Fibroblast of upper back skin (primary cell): ENCODE measurements around the gene CABYR.

Experiments
- DNase-seq: peaks from one replicate; pipeline ENCODE4 v3.0.0-alpha.2; 2013

Gene CABYR

DNA sequence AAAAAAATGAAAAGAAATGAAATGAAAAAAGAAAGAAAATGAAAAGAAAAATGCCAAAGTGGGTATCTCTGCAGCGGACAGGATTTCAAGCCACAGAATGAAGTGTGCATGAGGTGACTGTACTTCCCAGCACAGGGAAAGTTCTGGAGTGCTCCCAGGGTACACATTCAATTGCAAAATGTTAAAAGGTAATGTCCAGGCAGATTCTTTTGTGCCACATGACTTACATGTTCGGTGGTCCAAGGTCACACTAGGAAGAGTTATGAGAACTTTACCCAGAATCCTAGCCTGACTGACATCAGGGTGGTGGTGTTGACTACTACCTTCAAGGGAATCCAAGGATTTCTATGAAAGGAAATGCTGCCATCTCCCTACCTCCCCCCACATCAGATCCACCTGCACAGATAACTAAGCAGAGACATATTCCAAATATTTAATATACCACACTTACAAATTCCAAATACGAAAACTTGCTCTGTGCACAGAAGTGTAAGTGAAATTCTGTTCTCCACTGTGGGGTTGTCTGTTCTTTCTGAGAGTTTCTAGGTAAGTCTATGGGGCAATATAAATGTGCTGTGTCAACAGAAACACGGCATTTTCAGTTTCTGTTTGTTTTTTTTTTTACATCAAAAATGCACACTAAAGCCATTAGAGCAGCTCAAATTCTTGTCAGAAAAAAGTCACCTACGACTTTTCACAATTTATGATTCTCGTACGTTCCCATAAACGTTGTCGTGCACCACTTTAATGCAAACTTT lies 56.6 kb downstream of the CABYR start:
- no peak for DNase-seq

DNA sequence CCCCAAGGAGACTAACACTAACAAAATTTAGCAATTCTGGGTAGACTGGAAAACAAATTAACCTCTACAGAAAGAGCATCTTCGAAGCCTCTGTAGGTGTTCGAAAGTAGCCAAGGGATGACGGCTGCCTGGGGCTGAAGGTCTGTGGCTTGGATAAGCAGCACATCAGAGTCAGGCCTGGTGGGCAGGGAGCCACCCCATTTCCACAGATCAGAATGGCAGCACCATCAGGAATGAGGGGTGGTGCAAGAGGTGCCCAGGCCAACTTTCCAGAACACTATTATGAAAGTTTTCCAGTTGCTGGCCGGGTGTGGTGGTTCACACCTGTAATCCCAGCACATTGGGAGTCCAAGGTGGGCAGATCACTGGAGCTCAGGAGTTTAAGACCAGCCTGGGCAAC lies 57.9 kb downstream of the CABYR start:
- no peak for DNase-seq

DNA sequence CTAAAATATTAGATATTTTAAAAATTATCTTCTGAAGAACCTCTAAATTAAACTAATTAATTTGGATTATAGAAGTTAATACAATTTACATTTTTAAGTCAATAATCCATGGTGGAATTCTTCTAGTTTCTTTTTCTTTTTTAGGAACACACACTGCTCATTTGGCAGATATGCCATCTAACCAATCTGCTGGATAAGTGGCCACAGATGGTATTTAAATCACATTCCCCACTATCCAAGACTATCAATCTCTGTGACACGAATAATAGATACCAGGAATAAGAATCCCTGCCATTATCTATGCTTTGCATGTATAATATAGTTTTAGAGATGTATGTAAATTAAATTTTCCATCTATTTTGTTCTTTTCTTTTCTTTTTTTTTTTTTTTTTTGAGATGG lies 58.5 kb downstream of the CABYR start:
- DNase-seq = no peak

DNA sequence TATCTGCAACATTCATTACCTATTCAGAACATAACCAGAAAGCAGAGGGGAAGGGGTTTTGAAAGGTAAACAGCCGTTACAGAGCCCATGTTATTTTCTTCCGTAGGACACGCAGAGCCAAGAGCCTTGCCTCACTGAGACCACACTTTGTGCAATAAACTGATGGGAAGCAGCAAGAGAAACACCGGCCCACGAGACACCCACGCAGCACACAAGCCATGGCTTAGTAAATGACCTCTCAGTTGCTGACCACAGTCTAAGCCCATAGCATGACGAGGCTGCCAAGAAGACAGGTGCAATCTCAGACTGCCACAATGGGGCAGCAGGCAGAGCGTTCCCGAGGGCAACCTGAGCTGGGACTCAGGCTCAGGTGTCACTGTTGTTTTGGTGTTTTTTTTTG lies 59.6 kb downstream of the CABYR start:
- no peak for DNase-seq

DNA sequence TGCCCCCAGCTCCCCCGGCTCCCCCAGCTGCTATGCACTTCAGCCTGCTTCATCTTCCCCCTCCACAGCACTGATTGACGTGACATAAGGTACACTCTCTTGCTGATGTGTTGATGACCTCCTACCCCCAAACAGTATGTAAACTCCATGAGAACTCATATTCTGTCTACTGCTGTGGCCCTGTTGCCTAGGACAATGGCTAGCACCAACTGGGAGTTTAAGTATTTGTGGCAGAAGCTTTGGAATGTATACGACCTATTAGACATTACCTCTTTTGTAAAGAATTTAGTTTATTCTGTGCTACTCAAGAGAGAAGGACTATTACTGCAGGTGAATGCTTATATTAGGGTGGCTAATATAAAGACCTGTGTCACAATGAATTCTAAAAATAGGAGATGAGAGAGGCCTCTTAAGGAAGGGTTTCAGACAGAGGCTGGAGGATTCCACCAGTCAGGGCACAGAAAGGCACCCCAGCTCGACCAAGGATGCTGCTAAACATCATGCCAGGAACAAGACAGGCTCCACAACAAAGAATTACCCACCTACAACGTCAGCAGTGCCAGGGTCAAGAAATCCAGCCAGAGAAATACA lies 60.6 kb downstream of the CABYR start:
- DNase-seq = no peak

DNA sequence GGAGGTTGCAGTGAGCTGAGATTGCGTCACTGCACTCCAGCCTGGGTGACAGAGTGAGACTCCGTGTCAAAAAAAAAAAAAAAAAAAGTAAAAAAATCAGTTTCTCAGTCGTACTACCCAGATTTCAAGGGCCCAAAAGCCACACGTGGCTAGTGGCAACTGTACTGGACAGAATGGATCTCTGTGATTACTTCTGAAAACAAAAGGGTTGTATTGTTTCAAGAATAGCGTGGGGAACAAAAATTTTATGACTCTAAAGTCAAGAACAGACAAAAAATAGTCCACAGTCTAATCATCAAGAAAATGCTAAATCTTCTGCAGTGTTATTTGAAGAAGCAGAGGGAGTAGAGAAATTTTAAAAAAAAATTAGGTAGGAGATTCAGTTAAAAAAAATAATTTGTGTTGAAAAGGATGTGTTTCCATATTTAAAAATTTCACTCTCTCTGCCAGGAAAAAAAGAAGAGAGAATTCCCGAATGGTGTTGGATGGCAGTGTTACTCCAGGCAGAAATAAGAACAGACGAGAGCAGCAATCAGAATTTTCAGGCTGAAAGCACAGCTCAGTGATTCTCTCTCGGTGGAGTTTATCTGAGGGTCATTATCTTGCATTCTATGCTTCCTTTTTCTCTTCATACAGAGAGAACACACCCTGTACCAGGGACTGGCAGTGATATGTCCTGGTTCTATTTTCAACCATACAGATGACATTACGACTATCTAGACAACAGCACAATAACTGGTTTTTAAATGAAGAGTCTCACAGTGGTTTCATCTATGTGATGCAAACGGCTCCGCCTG lies 61.8 kb downstream of the CABYR start:
- no peak for DNase-seq

DNA sequence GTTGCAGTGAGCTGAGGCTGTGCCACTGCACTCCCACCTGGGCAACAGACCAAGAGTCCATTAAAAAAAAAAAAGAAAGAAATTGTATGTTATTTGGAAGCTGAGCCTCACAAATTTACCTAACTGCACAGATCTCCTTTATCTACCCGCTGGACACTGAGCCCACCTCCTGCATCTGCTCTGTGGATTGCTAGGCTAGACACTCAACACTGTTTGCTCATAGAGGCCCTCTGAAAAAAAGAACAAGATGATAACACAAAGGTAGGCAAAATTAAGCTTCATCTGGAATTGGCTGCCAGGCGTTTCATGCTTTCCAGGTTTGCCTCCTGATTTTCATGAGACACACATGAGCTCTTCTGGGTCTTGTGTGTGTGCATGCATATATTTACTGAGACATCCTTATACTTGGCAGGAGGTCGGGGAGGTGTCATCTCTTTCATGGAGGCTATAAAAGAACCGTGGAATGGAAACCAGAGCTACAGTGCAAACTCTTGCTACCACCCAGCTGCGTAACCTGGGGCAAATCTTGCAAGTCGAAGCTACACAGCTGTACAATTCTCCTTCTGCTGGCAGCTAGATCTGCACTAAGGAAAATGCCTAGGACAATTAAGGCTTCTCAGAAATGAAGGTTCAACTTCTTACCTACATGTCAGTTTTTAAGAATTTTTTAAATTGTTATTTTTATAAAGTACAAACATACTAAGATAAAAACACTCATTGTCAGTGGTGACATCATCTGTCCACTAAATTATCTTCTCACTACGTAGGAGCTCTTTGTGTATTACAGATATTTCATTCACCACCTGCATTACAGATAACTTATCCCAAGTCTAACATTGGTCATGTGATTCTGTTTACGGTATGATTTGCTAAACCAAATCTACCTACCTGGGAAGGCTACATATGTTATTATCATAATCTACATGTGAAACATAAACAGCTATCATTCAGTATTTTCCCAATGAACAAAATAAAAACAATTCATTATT lies 63.1 kb downstream of the CABYR start:
- no peak for DNase-seq

DNA sequence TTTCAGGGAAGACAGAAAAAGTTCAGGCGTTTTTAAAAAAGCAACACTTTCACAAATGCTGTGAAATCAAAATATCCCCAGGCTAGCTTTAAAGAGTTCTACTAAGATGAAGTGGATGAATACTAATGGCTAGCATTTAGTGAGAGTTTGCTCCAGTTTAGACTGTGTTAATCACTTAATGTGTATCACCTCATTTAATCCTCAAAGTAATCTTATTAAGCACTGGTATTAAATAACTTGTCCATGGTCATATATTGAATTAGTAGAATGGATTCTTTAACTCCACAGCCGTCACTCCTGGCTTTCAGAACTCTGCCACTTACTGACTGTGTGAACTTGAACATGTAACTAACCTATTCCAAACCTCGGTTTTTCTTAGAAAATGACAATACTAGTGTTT lies 66.0 kb downstream of the CABYR start:
- no peak for DNase-seq

DNA sequence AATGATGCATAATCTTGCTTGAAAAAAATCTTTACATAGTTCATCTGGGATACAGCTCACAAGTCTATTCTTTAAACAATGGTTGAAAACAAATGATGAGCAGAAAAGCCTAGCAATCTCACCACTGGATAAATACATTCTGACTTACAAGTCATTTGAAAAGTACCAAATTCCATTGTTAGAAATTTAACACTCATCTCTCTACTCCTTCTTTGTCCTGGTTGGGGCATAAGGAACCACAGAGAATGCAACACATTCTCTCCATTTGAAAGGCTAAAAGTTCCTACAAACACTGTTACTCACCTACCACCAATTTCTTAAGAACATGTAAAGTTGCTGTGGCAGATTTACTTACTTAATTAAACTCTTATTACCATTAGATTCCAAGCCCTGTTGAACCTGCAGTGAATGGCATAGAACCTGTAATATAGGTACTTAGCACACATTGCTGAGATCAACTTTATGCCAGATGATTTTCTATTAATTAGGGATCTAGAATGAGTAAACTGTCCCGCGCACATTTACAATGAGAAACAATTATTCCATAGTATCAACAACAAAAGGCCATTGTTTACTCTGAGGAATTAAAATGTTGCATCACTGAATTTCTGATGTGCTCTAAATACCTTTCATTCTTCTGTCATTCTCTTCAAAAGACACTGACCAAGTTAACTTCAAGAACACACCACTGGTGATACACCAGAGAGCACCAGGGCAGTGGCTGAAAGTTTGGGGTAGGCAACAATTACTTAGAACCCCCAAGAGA lies 69.6 kb downstream of the CABYR start:
- no peak for DNase-seq

DNA sequence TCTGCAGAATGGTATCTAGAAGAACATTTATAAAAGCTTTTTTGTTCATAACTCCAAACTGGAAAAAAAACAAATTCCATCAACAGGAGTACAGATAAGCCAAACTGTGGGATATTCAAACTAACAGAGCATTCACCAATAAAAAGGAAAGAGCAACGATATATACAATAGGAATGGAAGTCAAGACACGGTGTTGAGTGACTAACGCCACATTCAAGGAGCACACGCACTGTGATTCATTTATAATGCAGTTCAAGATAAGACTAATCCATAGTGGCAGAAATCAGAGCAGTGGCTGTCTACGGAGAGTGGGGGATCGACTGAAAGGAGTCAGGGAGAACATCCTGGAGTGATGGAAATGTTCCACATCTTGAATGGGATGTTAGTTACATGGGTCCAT lies 70.7 kb downstream of the CABYR start:
- no peak for DNase-seq
